ENCODE data around the gene ASXL2. TPM values are rescaled to one million over a fixed set of nuclear protein-coding genes. Genes with fewer than 3 reads are reported as not detected.

ASXL2 gene
- total RNA-seq, 1 donor from 2014 or later, result 35.2 TPM

GRCh38 chr2:25808006-25808383 is 70.3 kb downstream of the ASXL2 start:
- intact Hi-C loops (cut with micrococcal nuclease), result no loop called here

DNA sequence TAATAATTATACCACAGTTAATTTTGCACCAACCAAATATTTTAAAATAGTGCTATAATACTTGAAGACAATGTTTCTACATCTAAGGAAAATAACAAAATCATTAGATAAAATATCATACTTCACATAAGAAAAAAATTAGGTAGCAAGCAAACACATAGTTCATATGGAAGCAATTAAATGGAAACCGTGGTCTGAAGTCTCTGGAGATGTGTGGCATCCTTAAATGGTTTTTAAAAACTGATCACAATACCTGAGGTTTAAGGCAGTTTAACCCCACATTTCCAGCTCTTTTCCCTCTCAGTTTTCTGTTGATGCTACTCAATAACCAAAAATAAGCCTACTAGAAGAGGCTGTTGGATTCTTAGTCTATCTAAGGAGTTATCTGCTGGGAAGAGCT is 71.3 kb downstream of the ASXL2 start:
- intact Hi-C loops (cut with micrococcal nuclease), result no loop called here

DNA sequence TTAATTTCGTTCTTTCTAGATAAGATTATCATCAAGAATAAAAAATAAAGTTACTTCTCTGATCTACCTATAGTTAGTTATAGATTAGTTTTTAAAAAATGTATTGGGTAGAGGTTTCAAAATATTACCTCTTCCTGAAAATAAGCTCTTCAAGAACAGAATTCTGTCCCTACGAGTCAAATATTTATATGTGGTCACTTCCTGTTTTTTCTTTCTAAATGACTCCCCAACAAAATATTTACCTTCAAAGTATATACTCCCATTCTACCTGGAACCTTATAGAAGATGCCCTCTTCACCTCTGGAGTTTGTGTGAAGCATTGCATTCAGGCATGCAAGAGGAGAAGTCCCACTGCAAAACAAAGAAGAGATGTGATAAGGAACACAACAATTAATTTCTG is 72.3 kb downstream of the ASXL2 start:
- intact Hi-C loops (cut with micrococcal nuclease), result no loop called here

GRCh38 chr2:25804338-25804737 is 73.9 kb downstream of the ASXL2 start:
- intact Hi-C loops (cut with micrococcal nuclease), result no loop called here

DNA sequence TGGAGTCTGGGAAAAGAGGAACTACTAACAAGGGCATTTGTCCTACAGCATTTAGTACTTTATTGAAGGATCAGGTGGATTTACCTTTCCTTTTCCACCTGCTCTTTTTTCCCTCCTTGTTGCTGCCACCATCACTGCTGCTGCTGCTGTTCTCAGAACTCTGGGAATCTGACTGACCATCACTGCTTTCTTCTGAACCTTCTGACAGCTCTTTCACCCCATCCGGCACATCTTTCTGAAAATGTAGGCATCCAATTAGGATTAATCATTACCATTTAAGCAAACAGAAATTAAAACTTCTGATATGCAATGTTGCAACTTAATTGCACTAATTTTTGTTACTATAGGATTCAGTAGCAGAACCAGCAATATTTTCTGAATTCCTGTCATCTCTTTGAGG is 79.0 kb downstream of the ASXL2 start:
- intact Hi-C loops (cut with micrococcal nuclease), result no loop called here

- intact Hi-C loops (cut with micrococcal nuclease), result no loop called here
Observed at GRCh38 chr2:25797620-25798488, 80.4 kb downstream of the ASXL2 start.

- intact Hi-C loops (cut with micrococcal nuclease), result loop anchor here (1.0 to 5.0 kb wide), 3 partner anchors 23 to 38 kb away; no protein-coding TSS in a partner anchor
Observed at GRCh38 chr2:25794544-25795276, 83.6 kb downstream of the ASXL2 start.

DNA sequence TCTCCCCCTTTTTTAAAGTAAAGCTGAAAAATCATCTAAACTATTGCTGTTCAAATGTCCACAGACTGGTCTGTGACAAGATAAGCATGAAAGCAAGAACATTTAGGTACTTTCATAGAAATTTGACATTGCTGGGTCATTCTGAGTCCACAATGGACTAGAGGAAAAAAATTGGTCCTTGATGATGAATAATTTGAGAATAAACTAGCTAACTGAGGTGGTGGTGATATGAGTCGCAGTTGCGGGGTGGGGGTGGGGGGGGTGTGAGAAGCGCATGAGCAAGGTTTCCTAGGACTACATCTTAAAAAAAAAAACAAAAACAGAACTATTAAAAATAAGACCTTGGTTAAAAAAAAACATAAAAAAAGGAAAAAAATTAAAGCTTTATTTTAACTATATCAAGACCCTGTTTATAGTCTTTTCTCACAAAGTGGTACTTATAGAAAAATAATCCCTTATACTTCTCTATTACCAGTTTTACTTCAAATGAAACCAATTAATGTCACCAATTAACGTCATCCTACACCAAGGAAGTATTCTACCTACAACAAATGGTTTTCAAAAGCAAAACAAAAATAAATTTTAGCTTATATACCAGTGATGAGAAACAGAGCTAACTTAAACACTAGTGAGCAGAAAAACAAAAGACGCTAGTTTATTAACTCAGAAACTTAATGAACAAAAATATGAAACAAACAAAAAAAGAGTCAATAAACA is 88.1 kb downstream of the ASXL2 start:
- intact Hi-C loops (cut with micrococcal nuclease), result loop anchor here (5.0 kb wide), 2 partner anchors 33 to 42 kb away; no protein-coding TSS in a partner anchor

DNA sequence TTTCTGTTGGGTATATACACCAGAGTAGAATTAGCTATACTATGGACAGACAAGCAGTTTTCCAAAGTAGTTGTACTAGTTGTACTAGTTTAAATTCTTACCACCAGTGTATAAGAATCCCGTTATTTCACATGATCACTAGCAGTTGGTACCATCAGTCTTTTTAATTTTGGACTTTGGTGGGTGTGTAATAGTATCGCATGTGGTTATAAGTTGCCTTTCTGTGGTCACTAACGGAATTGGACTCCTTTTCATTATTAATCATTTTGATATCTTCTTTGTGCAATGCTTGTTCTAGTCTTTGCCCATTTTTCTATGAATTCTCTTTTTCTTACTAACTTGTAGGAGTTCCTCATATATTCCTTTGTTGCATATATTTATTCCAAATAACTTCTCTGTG is 89.8 kb downstream of the ASXL2 start:
- intact Hi-C loops (cut with micrococcal nuclease), result no loop called here

- intact Hi-C loops (cut with micrococcal nuclease), result no loop called here
Observed at GRCh38 chr2:25787020-25787419, 91.3 kb downstream of the ASXL2 start.

- intact Hi-C loops (cut with micrococcal nuclease), result no loop called here
Observed at GRCh38 chr2:25784404-25784803, 93.9 kb downstream of the ASXL2 start.

GRCh38 chr2:25777077-25777476 is 101.2 kb downstream of the ASXL2 start:
- intact Hi-C loops (cut with micrococcal nuclease), result no loop called here

GRCh38 chr2:25772078-25772477 is 106.2 kb downstream of the ASXL2 start:
- intact Hi-C loops (cut with micrococcal nuclease), result no loop called here

DNA sequence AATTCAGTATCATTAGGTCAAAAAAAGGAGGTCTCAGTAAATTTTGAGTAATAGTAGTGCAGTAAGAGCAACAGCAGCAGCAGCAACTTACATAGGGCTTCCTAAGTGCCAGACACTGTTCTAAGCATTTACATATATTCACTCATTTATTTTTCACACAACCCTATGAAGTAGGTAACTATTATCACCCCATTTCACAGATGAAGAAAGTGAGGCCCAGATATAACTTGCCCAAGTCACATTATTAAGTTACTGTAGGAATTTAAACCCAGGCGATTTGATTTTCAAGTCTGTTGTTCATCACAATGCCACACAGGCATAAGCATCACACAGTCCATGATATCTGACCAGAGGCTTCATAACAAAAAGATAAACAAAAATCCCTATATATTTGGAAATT is 114.7 kb downstream of the ASXL2 start:
- intact Hi-C loops (cut with micrococcal nuclease), result no loop called here

DNA sequence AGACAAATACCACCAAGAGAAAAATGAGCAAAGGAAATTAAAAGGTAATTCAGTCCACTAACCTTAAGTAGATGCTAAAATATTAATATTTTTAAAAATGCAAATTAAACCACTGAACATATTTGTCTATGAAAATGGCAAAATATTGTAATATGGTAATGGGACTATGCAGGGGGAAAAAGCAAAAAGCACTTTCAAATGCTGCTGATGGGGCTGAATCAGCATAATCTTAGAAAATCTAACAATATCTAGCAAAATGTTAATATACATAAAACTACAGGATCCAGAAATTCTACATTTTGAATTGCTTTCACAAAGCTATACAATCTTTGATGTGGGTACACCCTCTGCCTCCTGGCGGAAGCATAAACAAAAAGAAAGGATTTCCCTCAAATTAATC is 118.0 kb downstream of the ASXL2 start:
- intact Hi-C loops (cut with micrococcal nuclease), result no loop called here

DNA sequence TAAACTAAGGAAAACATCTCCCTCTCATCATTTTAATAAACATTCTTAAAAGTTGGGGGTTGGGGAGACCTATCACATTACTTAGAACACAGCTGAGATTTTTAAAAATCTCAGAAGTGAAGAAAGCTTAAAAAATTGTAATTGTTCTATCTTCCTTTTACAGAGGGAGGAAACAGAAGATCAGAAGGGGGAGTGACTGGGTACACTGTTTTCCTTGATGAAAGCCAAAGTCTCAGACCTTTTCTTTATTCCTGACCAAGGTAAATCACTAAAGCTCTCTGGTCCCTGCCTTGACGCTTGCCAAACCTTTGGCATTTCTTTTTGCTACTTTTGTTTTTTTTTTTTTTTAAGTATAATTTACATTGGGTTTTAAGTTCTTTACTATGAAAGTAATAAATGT is 119.9 kb downstream of the ASXL2 start:
- intact Hi-C loops (cut with micrococcal nuclease), result loop anchor here (5.0 kb wide), 1 partner anchor 34 kb away; no protein-coding TSS in a partner anchor

DNA sequence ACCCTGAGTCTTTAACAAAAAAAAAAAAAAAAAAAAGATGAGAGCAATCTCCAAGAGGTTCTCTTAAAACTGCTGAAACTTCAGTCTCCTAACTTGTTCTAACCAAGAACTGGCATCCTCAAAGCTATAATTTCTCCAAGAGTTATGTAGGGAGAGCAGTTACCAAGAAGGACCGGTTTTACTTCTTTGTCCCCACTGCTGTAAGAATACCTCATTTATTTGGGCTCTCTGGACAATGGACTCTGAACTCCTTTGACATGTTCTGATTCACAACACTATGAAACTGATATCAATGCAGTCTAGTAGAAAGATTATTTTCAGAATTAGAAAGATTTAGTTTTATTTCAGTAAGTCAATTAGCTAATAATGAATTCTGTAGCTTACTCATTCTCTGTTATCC is 120.4 kb downstream of the ASXL2 start:
- intact Hi-C loops (cut with micrococcal nuclease), result loop anchor here (5.0 kb wide), 1 partner anchor 34 kb away; no protein-coding TSS in a partner anchor

GRCh38 chr2:25756536-25756935 is 121.8 kb downstream of the ASXL2 start:
- intact Hi-C loops (cut with micrococcal nuclease), result loop anchor here (5.0 kb wide), 1 partner anchor 36 kb away; no protein-coding TSS in a partner anchor

GRCh38 chr2:25749676-25750075 is 128.6 kb downstream of the ASXL2 start:
- intact Hi-C loops (cut with micrococcal nuclease), result no loop called here

- intact Hi-C loops (cut with micrococcal nuclease), result no loop called here
Observed at GRCh38 chr2:25744055-25744454, 134.2 kb downstream of the ASXL2 start.

DNA sequence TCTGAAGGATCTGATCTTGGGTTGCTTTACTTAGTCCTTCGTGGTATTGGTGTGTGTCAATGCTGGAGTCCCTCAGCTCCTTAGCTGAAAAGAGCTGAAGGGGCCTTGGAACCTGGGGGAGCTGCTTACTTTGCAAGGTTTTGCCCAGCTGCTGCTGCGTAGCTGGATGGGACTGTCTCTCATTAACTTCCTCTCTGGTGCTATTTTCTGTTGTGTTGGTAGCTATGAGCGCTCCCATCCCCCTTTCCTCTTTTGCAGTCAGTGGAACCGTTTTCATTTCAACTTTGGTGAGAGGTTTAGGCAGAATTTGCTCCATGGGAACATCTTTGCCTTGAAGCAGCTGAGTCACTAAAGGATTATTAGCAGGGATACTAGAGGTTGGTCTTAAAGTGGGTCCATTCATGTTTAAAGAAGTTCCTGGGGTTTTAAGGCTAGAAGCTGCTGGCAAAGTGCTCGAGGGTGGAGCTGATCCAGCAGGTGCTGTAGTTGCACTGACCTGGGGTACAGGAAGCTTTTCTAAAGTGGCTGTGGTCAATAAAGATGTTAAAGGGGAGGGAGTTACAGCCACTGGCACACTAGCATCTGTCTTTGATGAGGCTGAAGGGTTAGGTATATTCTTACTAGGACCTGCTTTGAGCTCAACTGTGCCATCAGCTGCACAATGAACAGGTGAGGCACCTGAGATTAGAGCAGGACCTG is 135.0 kb downstream of the ASXL2 start:
- intact Hi-C loops (cut with micrococcal nuclease), result no loop called here

All from T-helper 2 cell treated with Interferon-gamma antibody and Interleukin-4, amounts not matched to agents 100 ng/mL and 5 ng/mL, for 36 hours (primary cell).